IPS-18a (cell line): ENCODE data around the gene PACS1.
A peak's percentile ranks its signal among the peaks of the same experiment; 100 is the strongest.
"Not testable (repeated sequence)": the region's sequence is repeated elsewhere in the genome, so short reads cannot be mapped to it uniquely, and the experiment has no call there.

Source experiments
- H3K27ac ChIP-seq: one replicate; pipeline ENCODE4 v1.5.1; 2013; ENCODE audit warnings: low read length
- H3K27me3 ChIP-seq: one replicate; pipeline ENCODE4 v1.6.1; 2013; ENCODE audit warnings: mild to moderate bottlenecking, low read length; ENCODE audit not compliant: control insufficient read depth, insufficient read depth
- H3K36me3 ChIP-seq: one replicate; pipeline ENCODE4 v1.6.1; 2013; ENCODE audit warnings: low read depth, low read length; ENCODE audit not compliant: control insufficient read depth
- H3K4me1 ChIP-seq: one replicate; pipeline ENCODE4 v1.6.1; 2013; ENCODE audit warnings: low read depth, low read length; ENCODE audit not compliant: control insufficient read depth
- H3K4me3 ChIP-seq: one replicate; pipeline ENCODE4 v1.5.1; 2013; ENCODE audit warnings: low read length
- H3K9ac ChIP-seq: one replicate; pipeline ENCODE4 v1.6.1; 2013; ENCODE audit warnings: mild to moderate bottlenecking, low read length, moderate library complexity
- H3K9me3 ChIP-seq: one replicate; pipeline ENCODE4 v1.6.1; 2013; ENCODE audit warnings: low read depth, low read length; ENCODE audit not compliant: control insufficient read depth

Gene PACS1

GRCh38 chr11:66253081-66253480, 183.0 kb downstream of the PACS1 start:
- not testable (repeated sequence) for H3K36me3 ChIP-seq, H3K9ac ChIP-seq, H3K27me3 ChIP-seq, H3K4me1 ChIP-seq, H3K4me3 ChIP-seq, H3K9me3 ChIP-seq, H3K27ac ChIP-seq

GRCh38 chr11:66258473-66258893, 188.4 kb downstream of the PACS1 start:
- Histone ChIP-seq H3K4me1 (peaks cover 4% of the 10 kb centered on the region), H3K27me3 (peaks cover 7% of the 10 kb centered on the region), H3K4me3 (peak overlapping the region; percentile 94), H3K9me3 (no peaks in the 10 kb centered on the region), H3K27ac (no peak overlapping the region), H3K9ac (peak overlapping the region; percentile 82), H3K36me3 (peaks cover 17% of the 10 kb centered on the region)

GRCh38 chr11:66259225-66259624, 189.2 kb downstream of the PACS1 start:
- Histone ChIP-seq H3K4me3 (peak overlapping the region; percentile 94), H3K4me1 (peaks cover 4% of the 10 kb centered on the region), H3K27me3 (peaks cover 7% of the 10 kb centered on the region), H3K9me3 (no peaks in the 10 kb centered on the region), H3K27ac (no peak overlapping the region), H3K9ac (no peak overlapping the region), H3K36me3 (peaks cover 23% of the 10 kb centered on the region)

GRCh38 chr11:66259956-66260355, 189.9 kb downstream of the PACS1 start:
- Histone ChIP-seq H3K36me3 (peaks cover 29% of the 10 kb centered on the region), H3K27ac (no peak overlapping the region), H3K4me3 (no peak overlapping the region), H3K27me3 (peaks cover 7% of the 10 kb centered on the region), H3K9ac (no peak overlapping the region), H3K9me3 (no peaks in the 10 kb centered on the region), H3K4me1 (peaks cover 4% of the 10 kb centered on the region)

GRCh38 chr11:66261578-66261977, 191.5 kb downstream of the PACS1 start:
- Histone ChIP-seq H3K27me3 (peaks cover 2% of the 10 kb centered on the region), H3K9me3 (no peaks in the 10 kb centered on the region), H3K4me3 (no peak overlapping the region), H3K36me3 (peaks cover 33% of the 10 kb centered on the region), H3K27ac (no peak overlapping the region), H3K9ac (no peak overlapping the region), H3K4me1 (peaks cover 3% of the 10 kb centered on the region)

GRCh38 chr11:66262191-66262590, 192.1 kb downstream of the PACS1 start:
- H3K27ac ChIP-seq, result no peak overlapping the region
- no peak overlapping the region for H3K9ac ChIP-seq
- no peak overlapping the region for H3K4me3 ChIP-seq
- no peaks in the 10 kb centered on the region for H3K27me3 ChIP-seq
- no peaks in the 10 kb centered on the region for H3K9me3 ChIP-seq
- H3K4me1 ChIP-seq, result no peaks in the 10 kb centered on the region
- peaks cover 33% of the 10 kb centered on the region for H3K36me3 ChIP-seq

GRCh38 chr11:66262696-66263095, 192.6 kb downstream of the PACS1 start:
- H3K4me3 ChIP-seq, result no peak overlapping the region
- H3K9ac ChIP-seq, result no peak overlapping the region
- H3K27me3 ChIP-seq, result no peaks in the 10 kb centered on the region
- no peaks in the 10 kb centered on the region for H3K4me1 ChIP-seq
- H3K36me3 ChIP-seq, result peaks cover 33% of the 10 kb centered on the region
- H3K9me3 ChIP-seq, result no peaks in the 10 kb centered on the region
- H3K27ac ChIP-seq, result no peak overlapping the region

GRCh38 chr11:66263231-66263630, 193.2 kb downstream of the PACS1 start:
- no peak overlapping the region for H3K4me3 ChIP-seq
- H3K4me1 ChIP-seq, result no peaks in the 10 kb centered on the region
- H3K9me3 ChIP-seq, result no peaks in the 10 kb centered on the region
- peaks cover 33% of the 10 kb centered on the region for H3K36me3 ChIP-seq
- H3K27me3 ChIP-seq, result no peaks in the 10 kb centered on the region
- no peak overlapping the region for H3K27ac ChIP-seq
- H3K9ac ChIP-seq, result no peak overlapping the region

GRCh38 chr11:66263785-66264184, 193.7 kb downstream of the PACS1 start:
- Histone ChIP-seq H3K27me3 (no peaks in the 10 kb centered on the region), H3K9ac (no peak overlapping the region), H3K4me3 (no peak overlapping the region), H3K27ac (no peak overlapping the region), H3K36me3 (peaks cover 33% of the 10 kb centered on the region), H3K4me1 (no peaks in the 10 kb centered on the region), H3K9me3 (no peaks in the 10 kb centered on the region)

GRCh38 chr11:66264383-66264782, 194.3 kb downstream of the PACS1 start:
- Histone ChIP-seq H3K9me3 (no peaks in the 10 kb centered on the region), H3K36me3 (peaks cover 33% of the 10 kb centered on the region), H3K27ac (no peak overlapping the region), H3K9ac (no peak overlapping the region), H3K4me3 (no peak overlapping the region), H3K27me3 (no peaks in the 10 kb centered on the region), H3K4me1 (peaks cover under 1% of the 10 kb centered on the region)

- no peaks in the 10 kb centered on the region for H3K9me3 ChIP-seq
- no peaks in the 10 kb centered on the region for H3K27me3 ChIP-seq
- H3K9ac ChIP-seq, result no peak overlapping the region
- no peak overlapping the region for H3K27ac ChIP-seq
- H3K36me3 ChIP-seq, result peaks cover 33% of the 10 kb centered on the region
- no peak overlapping the region for H3K4me3 ChIP-seq
- H3K4me1 ChIP-seq, result peaks cover 4% of the 10 kb centered on the region
Observed at GRCh38 chr11:66264914-66265313, 194.8 kb downstream of the PACS1 start.

- Histone ChIP-seq H3K9me3 (no peaks in the 10 kb centered on the region), H3K27ac (no peak overlapping the region), H3K27me3 (no peaks in the 10 kb centered on the region), H3K4me3 (no peak overlapping the region), H3K36me3 (peaks cover 33% of the 10 kb centered on the region), H3K4me1 (peaks cover 4% of the 10 kb centered on the region), H3K9ac (no peak overlapping the region)
Observed at GRCh38 chr11:66265531-66266377, 195.7 kb downstream of the PACS1 start.
